Endothelial cell (in vitro differentiated cells): ENCODE data around the gene RET. TPM values are rescaled to one million over a fixed set of nuclear protein-coding genes. Genes with fewer than 3 reads are reported as not detected.

Source experiments
- DNase-seq: peaks from one replicate; pipeline ENCODE4 v3.0.0; 2021; ENCODE audit warnings: low spot score
- H3K27ac Mint-ChIP-seq: one replicate; pipeline ENCODE4 v1.8.0; 2021; ENCODE audit warnings: mixed read lengths, inconsistent platforms; ENCODE audit not compliant: unreplicated experiment
- H3K27me3 Mint-ChIP-seq: one replicate; pipeline ENCODE4 v1.8.0; 2021; ENCODE audit warnings: mild to moderate bottlenecking, moderate library complexity, mixed read lengths, inconsistent platforms; ENCODE audit not compliant: unreplicated experiment
- H3K36me3 Mint-ChIP-seq: one replicate; pipeline ENCODE4 v1.8.0; 2021; ENCODE audit warnings: mild to moderate bottlenecking, low read depth, mixed read lengths, inconsistent platforms; ENCODE audit not compliant: unreplicated experiment
- H3K4me1 Mint-ChIP-seq: one replicate; pipeline ENCODE4 v1.8.0; 2021; ENCODE audit warnings: mild to moderate bottlenecking, mixed read lengths, inconsistent platforms; ENCODE audit not compliant: unreplicated experiment
- H3K4me3 Mint-ChIP-seq: one replicate; pipeline ENCODE4 v1.8.0; 2021; ENCODE audit warnings: mild to moderate bottlenecking, mixed read lengths, inconsistent platforms; ENCODE audit not compliant: unreplicated experiment
- H3K9me3 Mint-ChIP-seq: one replicate; pipeline ENCODE4 v1.8.0; 2021; ENCODE audit warnings: mixed read lengths, inconsistent platforms; ENCODE audit not compliant: unreplicated experiment
- total RNA-seq: library from RNA; stranded (reverse); fragmentation: NEBNext Ultra II Directional; extraction: Animal tissue kit (Norgen Biotek cat#: 25700); gene quantifications from one replicate; pipeline ENCODE4 v1.2.1, GENCODE V29; 2021; ENCODE audit not compliant: unreplicated experiment
- TF ChIP-seq, protein P1 (sequence below): fragments of 200-600 bp; sonication (generic); IDR thresholded peaks from one replicate; pipeline ENCODE4 v1.5.0; 2021; ENCODE audit warnings: antibody characterized with exemption; ENCODE audit not compliant: unreplicated experiment

Gene RET
- total RNA-seq, 1 donor from 2014 or later, result 0.28 TPM

DNA sequence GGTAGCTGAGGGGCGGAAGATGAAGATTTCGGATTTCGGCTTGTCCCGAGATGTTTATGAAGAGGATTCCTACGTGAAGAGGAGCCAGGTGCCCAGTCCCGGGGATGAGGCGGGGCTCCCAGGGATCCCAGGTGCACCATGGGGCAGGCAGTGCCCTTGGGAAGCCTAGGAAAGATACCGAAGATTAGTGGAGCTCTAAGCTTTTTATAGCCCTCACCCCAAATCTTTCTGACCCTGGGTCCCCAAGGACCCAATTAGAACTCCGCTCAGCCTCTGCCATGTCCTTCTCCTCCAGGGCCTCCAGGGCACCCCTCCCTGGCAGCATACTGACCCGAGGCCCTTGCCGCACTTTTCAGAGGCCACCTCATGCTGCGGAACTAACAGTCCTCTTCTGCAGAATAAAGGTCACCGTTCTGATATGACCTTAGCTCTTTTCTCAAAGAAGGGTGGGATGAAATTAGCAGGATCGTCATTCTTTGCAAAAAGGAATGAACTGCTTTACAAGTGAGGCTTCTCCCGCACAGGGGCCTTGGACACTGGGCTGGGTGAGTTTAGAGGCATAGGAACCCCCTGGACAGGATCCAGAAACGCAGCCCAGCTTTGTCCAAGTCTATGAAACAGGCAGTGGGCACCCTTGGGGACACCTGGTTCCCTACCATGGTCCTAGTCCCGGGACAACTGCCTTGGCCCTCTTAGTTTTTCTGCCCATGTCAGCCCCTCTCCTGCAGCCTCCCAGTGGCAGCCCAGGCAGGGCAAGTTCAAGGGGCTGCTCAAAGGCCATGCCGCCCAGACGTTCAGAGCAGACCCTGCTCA, 43.5 kb downstream of the RET start:
- H3K4me3 Mint-ChIP-seq, result no peak overlapping the region
- no peak overlapping the region for H3K27ac Mint-ChIP-seq
- H3K4me1 Mint-ChIP-seq, result no peaks in the 10 kb centered on the region
- H3K27me3 Mint-ChIP-seq, result peaks cover 13% of the 10 kb centered on the region
- H3K36me3 Mint-ChIP-seq, result no peaks in the 10 kb centered on the region
- DNase-seq, result no peak
- no peaks in the 10 kb centered on the region for H3K9me3 Mint-ChIP-seq
- TF ChIP-seq, protein P1, sequence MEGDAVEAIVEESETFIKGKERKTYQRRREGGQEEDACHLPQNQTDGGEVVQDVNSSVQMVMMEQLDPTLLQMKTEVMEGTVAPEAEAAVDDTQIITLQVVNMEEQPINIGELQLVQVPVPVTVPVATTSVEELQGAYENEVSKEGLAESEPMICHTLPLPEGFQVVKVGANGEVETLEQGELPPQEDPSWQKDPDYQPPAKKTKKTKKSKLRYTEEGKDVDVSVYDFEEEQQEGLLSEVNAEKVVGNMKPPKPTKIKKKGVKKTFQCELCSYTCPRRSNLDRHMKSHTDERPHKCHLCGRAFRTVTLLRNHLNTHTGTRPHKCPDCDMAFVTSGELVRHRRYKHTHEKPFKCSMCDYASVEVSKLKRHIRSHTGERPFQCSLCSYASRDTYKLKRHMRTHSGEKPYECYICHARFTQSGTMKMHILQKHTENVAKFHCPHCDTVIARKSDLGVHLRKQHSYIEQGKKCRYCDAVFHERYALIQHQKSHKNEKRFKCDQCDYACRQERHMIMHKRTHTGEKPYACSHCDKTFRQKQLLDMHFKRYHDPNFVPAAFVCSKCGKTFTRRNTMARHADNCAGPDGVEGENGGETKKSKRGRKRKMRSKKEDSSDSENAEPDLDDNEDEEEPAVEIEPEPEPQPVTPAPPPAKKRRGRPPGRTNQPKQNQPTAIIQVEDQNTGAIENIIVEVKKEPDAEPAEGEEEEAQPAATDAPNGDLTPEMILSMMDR, result no peak

DNA sequence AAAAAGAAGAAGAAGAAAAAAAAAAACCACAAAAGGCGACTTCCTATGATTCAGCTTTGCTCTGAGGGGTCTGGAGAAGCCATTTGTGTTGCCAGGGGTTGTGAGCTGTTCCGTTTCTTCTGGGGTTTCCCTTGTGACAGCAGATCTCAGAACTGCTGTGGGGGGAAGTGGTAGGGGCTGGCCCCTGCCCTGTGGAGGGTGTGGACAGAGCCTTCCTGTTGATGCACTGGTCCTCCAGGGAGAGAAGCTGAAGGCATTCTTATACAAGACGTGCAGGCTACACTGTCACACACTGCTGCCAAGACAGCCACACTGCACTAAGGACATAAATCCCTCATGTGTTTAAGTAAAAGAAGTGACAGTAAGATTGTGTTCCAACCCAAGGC, 44.1 kb downstream of the RET start:
- Mint-ChIP-seq H3K4me1 (no peaks in the 10 kb centered on the region), H3K4me3 (no peak overlapping the region), H3K27ac (no peak overlapping the region), H3K27me3 (peaks cover 13% of the 10 kb centered on the region), H3K36me3 (no peaks in the 10 kb centered on the region), H3K9me3 (no peaks in the 10 kb centered on the region)
- TF ChIP-seq, protein P1, result no peak
- no peak for DNase-seq

- TF ChIP-seq, protein P1, result no peak
- DNase-seq, result no peak
- Mint-ChIP-seq H3K27me3 (peaks cover 15% of the 10 kb centered on the region), H3K4me3 (no peak overlapping the region), H3K9me3 (no peaks in the 10 kb centered on the region), H3K27ac (no peak overlapping the region), H3K4me1 (no peaks in the 10 kb centered on the region), H3K36me3 (no peaks in the 10 kb centered on the region)
Measured at GRCh38 chr10:43121444-43121843, 44.6 kb downstream of the RET start.

DNA sequence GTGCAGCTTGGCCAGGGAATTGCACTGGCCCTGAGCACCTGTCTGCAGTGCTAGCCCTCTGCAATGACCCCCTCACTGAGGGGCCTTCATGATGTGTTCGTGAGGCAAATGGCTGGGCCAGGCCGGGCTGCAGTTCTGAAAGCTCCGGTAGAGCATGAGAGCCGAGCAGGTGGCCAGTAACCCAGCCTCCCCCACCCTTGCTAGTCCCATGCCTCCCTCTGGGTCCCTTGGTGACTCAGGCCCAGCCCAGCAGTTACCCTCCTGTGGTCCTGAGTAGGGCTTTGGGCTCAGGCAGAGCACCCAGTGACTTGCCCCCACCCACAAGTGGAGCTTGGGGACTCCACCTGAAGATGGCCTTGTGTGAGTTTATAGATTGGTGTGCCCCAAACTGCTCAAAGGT, 45.2 kb downstream of the RET start:
- Mint-ChIP-seq H3K4me3 (no peak overlapping the region), H3K36me3 (no peaks in the 10 kb centered on the region), H3K27ac (no peak overlapping the region), H3K27me3 (peaks cover 17% of the 10 kb centered on the region), H3K4me1 (no peaks in the 10 kb centered on the region), H3K9me3 (no peaks in the 10 kb centered on the region)
- no peak for DNase-seq
- TF ChIP-seq, protein P1, result no peak

GRCh38 chr10:43122826-43123225, 46.0 kb downstream of the RET start:
- no peaks in the 10 kb centered on the region for H3K9me3 Mint-ChIP-seq
- no peaks in the 10 kb centered on the region for H3K4me1 Mint-ChIP-seq
- no peak overlapping the region for H3K27ac Mint-ChIP-seq
- TF ChIP-seq, protein P1, result no peak
- H3K4me3 Mint-ChIP-seq, result no peak overlapping the region
- DNase-seq, result no peak
- no peaks in the 10 kb centered on the region for H3K36me3 Mint-ChIP-seq
- H3K27me3 Mint-ChIP-seq, result peaks cover 14% of the 10 kb centered on the region
